Heart right ventricle (tissue), 16 donors: ENCODE measurements around the gene EXOC5. TPM values are rescaled to one million over a fixed set of nuclear protein-coding genes. Genes with fewer than 3 reads are reported as not detected.

ENCODE experiments used
- ATAC-seq, 8 donors: fragments of 200-7000 bp; cut with Tn5 transposase; one replicate each; pipeline ENCODE4 v1.9.1; 2020; ENCODE audit warnings: mild to moderate bottlenecking in 8 of 8, moderate library complexity in 8 of 8, moderate number of reproducible peaks in 1 of 8
- DNase-seq, 2 donors: peaks; one replicate each; pipeline ENCODE4 v3.0.0-alpha.2; 2020
- H3K27ac ChIP-seq, 10 donors: fragments of 200-600 bp; sonication (generic) in 2 of 10; one replicate each; pipeline versions ENCODE4 v1.5.0 to v1.8.0; 2020 to 2022; ENCODE audit warnings: mild to moderate bottlenecking in 3 of 10
- H3K27me3 ChIP-seq, 7 donors: fragments of 200-600 bp; one replicate each; pipeline ENCODE4 v1.8.0; 2021 to 2022; ENCODE audit warnings: mild to moderate bottlenecking in 2 of 7
- H3K36me3 ChIP-seq, 9 donors: fragments of 200-600 bp; sonication (generic) in 1 of 9; one replicate each; pipeline versions ENCODE4 v1.5.0 to v1.8.0; 2020 to 2022; ENCODE audit warnings: mild to moderate bottlenecking in 2 of 9
- H3K4me1 ChIP-seq, 9 donors: fragments of 200-600 bp; sonication (generic) in 1 of 9; one replicate each; pipeline versions ENCODE4 v1.5.0 to v1.8.0; 2020 to 2022; ENCODE audit warnings: mild to moderate bottlenecking in 4 of 9
- H3K4me3 ChIP-seq, 10 donors: fragments of 200-600 bp; sonication (generic) in 2 of 10; one replicate each; pipeline versions ENCODE4 v1.5.0 to v1.8.0; 2020 to 2022; ENCODE audit warnings: mild to moderate bottlenecking in 7 of 10, moderate library complexity in 2 of 10
- H3K9me3 ChIP-seq, 11 donors: fragments of 200-600 bp in 10 of 11; sonication (generic) in 2 of 11; one replicate each; pipeline versions ENCODE4 v1.5.0 to v1.8.0; 2013 to 2022; ENCODE audit warnings: mild to moderate bottlenecking in 2 of 11, control low read depth in 1 of 11, moderate library complexity in 1 of 11
- WGBS, 2 donors: extraction: QIAGEN DNeasy Blood & Tissue Kit; methylation state at CpG; one replicate each; pipeline ENCODE4 v1.1.7; 2013; ENCODE audit warnings: inconsistent platforms in 1 of 2; 5-methylcytosine and 5-hydroxymethylcytosine counted together
- intact Hi-C, 10 donors: fragments of 100-400 bp; cut with DNase I; formaldehyde crosslinking; loops; one replicate each; pipeline versions ENCODE4 v1.11.1 to v1.14.2; 2022
- long read RNA-seq, 3 donors: library from polyadenylated mRNA; unstranded; transcript quantifications; one replicate each; pipeline ENCODE4 v2.0.0, GENCODE V29; 2020 to 2021
- polyA plus RNA-seq, 2 donors: library from polyadenylated mRNA; stranded (reverse); fragments of 200-250 nt; gene quantifications; one replicate each; pipeline ENCODE4 v1.2.3, GENCODE V29; 2013
- total RNA-seq, 10 donors: library from RNA; stranded (reverse); fragmentation: NEBNext Ultra II Directional in 3 of 10; extraction: Animal tissue kit (Norgen Biotek cat#: 25700) in 3 of 10; gene quantifications; one replicate each; pipeline versions ENCODE4 v1.2.1 to v1.2.4, GENCODE V29; 2021 to 2023
- TF ChIP-seq, protein P1 (sequence below), 9 donors: fragments of 200-600 bp; sonication (generic) in 2 of 9; IDR thresholded peaks; one replicate each; pipeline versions ENCODE4 v1.5.0 to v1.8.0; 2021 to 2022; ENCODE audit warnings: antibody characterized with exemption in 9 of 9, mild to moderate bottlenecking in 5 of 9, moderate library complexity in 1 of 9
- donor health status: Arrhythmogenic right ventricular cardiomyopathy.
- donor health status: ischemic (EF 13 %, LVEDD 7.1; RV severe dilation, severe dysfunction).
- donor health status: healthy with polysubstance abuse.
- donor health status: DM: no; HTN: yes; CAD: no.
- donor health status: DM: no; HTN: no; CAD: no.
- donor health status: ischemic (EF 25% LVEDD 6.9; RV normal size, moderate dysfunction).
- donor health status: ischemic (EF 25% LVEDD 5.7; RV mildly dilated, moderate dysfunction).
- donor health status: healthy.
- donor health status: DM: yes; HTN: yes; CAD: no.
- donor health status: Ischemic cardiomyopathy.
- donor health status: ischemic (EF 35%, LVEDD 5.7; RV mildly dilated, moderate dysfunction).
- donor health status: nonischemic (EF 11% LVEDD 7.7; RV severe dilation, severe dysfunction).
- donor health status: DM: yes; HTN: yes; CAD: no.
- donor health status: PGD.
- donor health status: ischemic (EF 29% LVEDD 5.4; RV normal size, mild dysfunction).
- donor health status: nonischemic (EF 23%, LVEDD 6.1; RV moderate dilation, normal function).

The EXOC5 gene, protein sequence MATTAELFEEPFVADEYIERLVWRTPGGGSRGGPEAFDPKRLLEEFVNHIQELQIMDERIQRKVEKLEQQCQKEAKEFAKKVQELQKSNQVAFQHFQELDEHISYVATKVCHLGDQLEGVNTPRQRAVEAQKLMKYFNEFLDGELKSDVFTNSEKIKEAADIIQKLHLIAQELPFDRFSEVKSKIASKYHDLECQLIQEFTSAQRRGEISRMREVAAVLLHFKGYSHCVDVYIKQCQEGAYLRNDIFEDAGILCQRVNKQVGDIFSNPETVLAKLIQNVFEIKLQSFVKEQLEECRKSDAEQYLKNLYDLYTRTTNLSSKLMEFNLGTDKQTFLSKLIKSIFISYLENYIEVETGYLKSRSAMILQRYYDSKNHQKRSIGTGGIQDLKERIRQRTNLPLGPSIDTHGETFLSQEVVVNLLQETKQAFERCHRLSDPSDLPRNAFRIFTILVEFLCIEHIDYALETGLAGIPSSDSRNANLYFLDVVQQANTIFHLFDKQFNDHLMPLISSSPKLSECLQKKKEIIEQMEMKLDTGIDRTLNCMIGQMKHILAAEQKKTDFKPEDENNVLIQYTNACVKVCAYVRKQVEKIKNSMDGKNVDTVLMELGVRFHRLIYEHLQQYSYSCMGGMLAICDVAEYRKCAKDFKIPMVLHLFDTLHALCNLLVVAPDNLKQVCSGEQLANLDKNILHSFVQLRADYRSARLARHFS
- total RNA-seq (10 to 100 TPM; 54.7 to 70.1 (median 61.4) TPM), polyA plus RNA-seq (10 to 100 TPM in 1 of 2 donors, 1 to 10 TPM in 1; 5.5 to 12.9 TPM)
- long read RNA-seq, donor 1, full-length matches to known transcripts, result 27 of 36 reads
- long read RNA-seq, donor 1, partial matches to known transcripts, result 5 of 36 reads
- long read RNA-seq, donor 1, other reads (novel, unspliced or antisense), result 4 of 36 reads
- long read RNA-seq, donor 2, full-length matches to known transcripts, result 49 of 60 reads
- long read RNA-seq, donor 2, partial matches to known transcripts, result 4 of 60 reads
- long read RNA-seq, donor 2, other reads (novel, unspliced or antisense), result 7 of 60 reads
- long read RNA-seq, donor 3, full-length matches to known transcripts, result 83 of 120 reads
- long read RNA-seq, donor 3, partial matches to known transcripts, result 19 of 120 reads
- long read RNA-seq, donor 3, other reads (novel, unspliced or antisense), result 18 of 120 reads

DNA sequence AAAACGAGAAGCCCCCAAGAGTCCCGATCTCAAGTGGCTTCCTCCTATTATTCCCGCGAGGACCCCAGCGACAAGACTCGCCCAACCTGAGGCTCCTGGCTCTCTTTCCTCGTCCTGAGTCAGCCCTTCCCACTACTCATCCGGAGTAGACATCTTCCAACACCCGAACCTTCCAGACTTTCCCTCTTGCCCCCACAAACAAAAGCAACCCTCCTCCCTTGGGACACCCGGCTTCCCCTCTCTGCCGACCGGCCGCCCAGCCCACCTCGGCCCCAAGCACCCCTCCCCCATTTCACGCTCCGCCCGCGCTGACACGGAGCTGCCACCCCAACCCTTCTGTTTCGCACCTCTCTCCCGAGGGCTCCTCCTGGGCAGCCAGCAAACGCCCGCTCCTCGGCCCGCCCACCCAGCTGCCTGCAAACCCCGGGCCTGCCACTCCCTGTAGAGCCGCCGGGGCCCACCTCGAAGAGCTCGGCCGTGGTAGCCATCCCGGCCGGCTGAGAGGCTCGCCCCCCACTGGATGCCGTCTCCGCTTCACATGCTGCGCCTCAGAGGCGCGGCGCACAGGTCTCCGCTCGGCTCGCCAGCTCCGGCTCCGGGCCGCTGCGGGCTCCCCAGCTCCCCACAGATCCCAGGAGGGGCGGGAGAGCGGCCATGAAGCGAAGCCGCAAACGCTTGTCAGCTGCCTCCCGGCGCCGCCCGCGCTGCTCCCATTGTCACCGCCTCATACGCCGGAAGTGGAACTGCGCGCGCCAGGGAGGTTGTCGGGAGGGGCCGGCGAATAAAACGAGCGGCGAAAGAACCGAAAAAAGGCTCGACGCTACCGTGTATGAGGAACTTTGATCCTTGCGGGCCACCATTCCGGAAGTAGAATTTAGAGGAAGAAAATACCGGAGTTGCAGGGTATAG is at the start of gene EXOC5, which contains the start of gene AP5M1:
EXOC5 (minus strand) TSS at position 745 of the 909 bp plus-strand sequence; CDS start at position 488, 257 bp downstream.
AP5M1 (plus strand) TSS at position 811 of the 909 bp plus-strand sequence. CDS start 344 bp downstream, outside the sequence.
- TF ChIP-seq, protein P1, sequence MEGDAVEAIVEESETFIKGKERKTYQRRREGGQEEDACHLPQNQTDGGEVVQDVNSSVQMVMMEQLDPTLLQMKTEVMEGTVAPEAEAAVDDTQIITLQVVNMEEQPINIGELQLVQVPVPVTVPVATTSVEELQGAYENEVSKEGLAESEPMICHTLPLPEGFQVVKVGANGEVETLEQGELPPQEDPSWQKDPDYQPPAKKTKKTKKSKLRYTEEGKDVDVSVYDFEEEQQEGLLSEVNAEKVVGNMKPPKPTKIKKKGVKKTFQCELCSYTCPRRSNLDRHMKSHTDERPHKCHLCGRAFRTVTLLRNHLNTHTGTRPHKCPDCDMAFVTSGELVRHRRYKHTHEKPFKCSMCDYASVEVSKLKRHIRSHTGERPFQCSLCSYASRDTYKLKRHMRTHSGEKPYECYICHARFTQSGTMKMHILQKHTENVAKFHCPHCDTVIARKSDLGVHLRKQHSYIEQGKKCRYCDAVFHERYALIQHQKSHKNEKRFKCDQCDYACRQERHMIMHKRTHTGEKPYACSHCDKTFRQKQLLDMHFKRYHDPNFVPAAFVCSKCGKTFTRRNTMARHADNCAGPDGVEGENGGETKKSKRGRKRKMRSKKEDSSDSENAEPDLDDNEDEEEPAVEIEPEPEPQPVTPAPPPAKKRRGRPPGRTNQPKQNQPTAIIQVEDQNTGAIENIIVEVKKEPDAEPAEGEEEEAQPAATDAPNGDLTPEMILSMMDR (IDR thresholded peaks at IDR 0.05), result peak in 3 of 9 donors; percentile 8 to 10 (median 9)
- peaks cover 2 to 62% (median 50%) of the 10 kb centered on the region in 9 donors for H3K4me1 ChIP-seq
- peaks cover 0 to 10% (median 0%) of the 10 kb centered on the region in 9 donors for H3K36me3 ChIP-seq
- H3K27me3 ChIP-seq, result no peaks in the 10 kb centered on the region
- peak; percentile 91 to 95 for DNase-seq
- WGBS, 2 donors, result 0% methylated on average over 74 to 76 of the region's 76 CpGs
- H3K27ac ChIP-seq, result peak within 1 kb of the TSS; percentile 88 to 99 (median 94)
- no peaks in the 10 kb centered on the region for H3K9me3 ChIP-seq
- intact Hi-C loops, result loop anchor here in 1 of 10 donors (10.0 kb wide), 1 partner anchor 126 kb away; the partner anchor contains the start of gene NAA30
- ATAC-seq, result peak; percentile 96 to 99 (median 96)
- peak within 1 kb of the TSS; percentile 55 to 97 (median 82) for H3K4me3 ChIP-seq

DNA sequence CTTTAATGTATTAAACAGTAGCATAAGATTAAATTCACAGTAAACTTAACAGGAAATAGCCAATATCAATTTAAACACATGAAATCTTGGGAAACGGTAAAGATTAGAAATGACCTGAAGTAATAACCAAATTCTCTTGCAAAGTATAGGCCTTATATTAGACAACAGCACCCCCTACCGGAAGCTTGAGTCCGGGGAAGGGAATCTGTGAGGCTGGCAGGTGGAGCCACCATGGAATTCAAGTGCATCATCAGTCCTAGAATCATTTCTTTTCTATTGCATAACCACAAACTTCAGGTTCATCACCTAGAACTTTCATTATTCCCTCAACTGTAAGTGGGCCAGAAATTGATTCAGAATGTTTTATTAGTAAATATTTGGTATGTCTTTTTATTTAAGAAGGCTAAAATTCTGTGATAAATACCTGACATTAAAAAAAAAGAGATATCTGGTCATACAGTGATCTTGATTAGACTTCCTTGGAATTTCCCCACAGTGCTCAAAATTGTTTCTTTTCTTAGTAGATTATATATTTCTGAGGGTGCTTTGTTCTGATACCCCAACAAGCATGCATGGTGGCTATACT is 48.6 kb upstream of the EXOC5 start:
- peaks cover 0 to 20% (median 13%) of the 10 kb centered on the region in 7 donors for H3K27me3 ChIP-seq
- no peak overlapping the region for H3K4me3 ChIP-seq
- H3K27ac ChIP-seq, result no peak overlapping the region
- no peaks in the 10 kb centered on the region for H3K4me1 ChIP-seq
- H3K36me3 ChIP-seq, result no peaks in the 10 kb centered on the region
- DNase-seq, result peak; percentile 25 to 72
- TF ChIP-seq, protein P1 (IDR thresholded peaks at IDR 0.05), result peak; percentile 57 to 92 (median 90)
- ATAC-seq, result peak in 1 of 8 donors; percentile 53
- intact Hi-C loops, result loop anchor here (1.0 to 10.0 kb wide), 6 partner anchors 660 to 827 kb away; no protein-coding TSS in a partner anchor
- 1 to 2% methylated on average over 3 of the region's 3 CpGs for WGBS, 2 donors
- no peaks in the 10 kb centered on the region for H3K9me3 ChIP-seq

DNA sequence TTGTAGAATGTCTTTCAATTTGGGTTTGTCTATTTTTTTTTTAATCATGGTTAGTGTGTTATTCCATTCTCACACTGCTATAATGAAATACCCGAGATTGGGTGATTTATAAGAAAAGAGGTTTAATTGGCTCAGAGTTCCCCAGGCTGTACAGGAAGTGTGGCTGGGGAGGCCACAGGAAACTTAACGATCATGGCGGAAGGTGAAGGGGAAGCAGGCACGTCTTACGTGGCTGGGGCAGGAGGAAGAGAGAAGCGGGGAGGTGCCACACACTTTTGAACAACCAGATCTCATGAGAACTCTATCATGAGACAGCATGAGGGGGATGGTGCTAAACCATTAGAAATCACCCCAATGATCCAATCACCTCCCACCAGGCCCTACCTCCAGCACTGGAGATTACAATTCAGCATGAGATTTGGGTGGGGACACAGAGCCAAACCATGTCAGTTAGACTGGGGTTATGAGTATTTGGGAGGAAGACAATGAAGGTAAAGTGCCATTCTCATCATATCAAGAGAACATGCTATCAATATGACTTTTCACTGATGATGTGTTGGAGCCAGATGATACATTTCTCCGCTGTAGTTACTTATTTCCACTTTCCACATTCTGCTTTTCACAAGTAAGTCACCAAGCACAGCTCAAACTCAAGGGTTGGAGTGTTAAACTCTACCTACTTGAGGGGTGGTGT is 45.8 kb upstream of the EXOC5 start:
- Histone ChIP-seq H3K9me3 (no peaks in the 10 kb centered on the region), H3K4me3 (no peak overlapping the region), H3K4me1 (no peaks in the 10 kb centered on the region), H3K27ac (no peak overlapping the region), H3K36me3 (no peaks in the 10 kb centered on the region), H3K27me3 (peaks cover 0 to 8% (median 4%) of the 10 kb centered on the region in 7 donors)
- intact Hi-C loops, result loop anchor here in 7 of 10 donors (5.0 to 10.0 kb wide), 4 partner anchors 657 to 822 kb away; no protein-coding TSS in a partner anchor
- TF ChIP-seq, protein P1 (IDR thresholded peaks at IDR 0.05), result no peak
- ATAC-seq (no peak), DNase-seq (no peak)
- 55 to 65% methylated on average over 7 of the region's 7 CpGs for WGBS, 2 donors
